Left lung (tissue), 10 donors: ENCODE measurements around the gene RNF19B. TPM values are rescaled to one million over a fixed set of nuclear protein-coding genes. Genes with fewer than 3 reads are reported as not detected.

Experiments used
- ATAC-seq: fragments of 200-7000 bp; cut with Tn5 transposase; one replicate; pipeline ENCODE4 v1.9.1; 2020; ENCODE audit warnings: moderate library complexity
- DNase-seq, 4 donors: peaks; one replicate each; pipeline ENCODE4 v3.0.0-alpha.2; 2013 to 2020
- H3K27ac ChIP-seq, 2 donors: fragments of 200-600 bp; sonication (generic) in 1 of 2; one replicate each; pipeline versions ENCODE4 v1.5.0 to v1.8.0; 2020 to 2021
- H3K27me3 ChIP-seq, 2 donors: fragments of 200-600 bp; sonication (generic) in 1 of 2; one replicate each; pipeline versions ENCODE4 v1.5.0 to v1.8.0; 2020 to 2021
- H3K36me3 ChIP-seq, 2 donors: fragments of 200-600 bp; sonication (generic) in 1 of 2; one replicate each; pipeline versions ENCODE4 v1.5.0 to v1.8.0; 2020 to 2021
- H3K4me1 ChIP-seq, 2 donors: fragments of 200-600 bp; one replicate each; pipeline ENCODE4 v1.8.0; 2021
- H3K4me3 ChIP-seq, 2 donors: fragments of 200-600 bp; sonication (generic) in 1 of 2; one replicate each; pipeline versions ENCODE4 v1.5.0 to v1.8.0; 2020 to 2021; ENCODE audit warnings: mild to moderate bottlenecking in 1 of 2
- H3K9me3 ChIP-seq, 2 donors: fragments of 200-600 bp; sonication (generic) in 1 of 2; one replicate each; pipeline versions ENCODE4 v1.5.0 to v1.8.0; 2020 to 2021
- CTCF ChIP-seq, 2 donors: fragments of 200-600 bp; sonication (generic) in 1 of 2; IDR thresholded peaks; one replicate each; pipeline versions ENCODE4 v1.5.0 to v1.8.0; 2021; ENCODE audit warnings: antibody characterized with exemption in 2 of 2
- intact Hi-C, 2 donors: fragments of 100-400 bp; cut with DNase I; formaldehyde crosslinking; loops; one replicate each; pipeline versions ENCODE4 v1.11.2 to v1.14.2; 2022
- polyA plus RNA-seq, 6 donors: library from polyadenylated mRNA; unstranded; fragments of 120-200 nt; gene quantifications; one replicate each; pipeline ENCODE4 v1.2.1, GENCODE V29; 2013; ENCODE audit not compliant: insufficient read length in 6 of 6
- total RNA-seq, 2 donors: library from RNA; stranded (reverse); fragmentation: NEBNext Ultra II Directional; extraction: Animal tissue kit (Norgen Biotek cat#: 25700); gene quantifications; one replicate each; pipeline ENCODE4 v1.2.1, GENCODE V29; 2021
- donor health status: DM: no; HTN: yes; CAD: no.
- donor health status: DM: no; HTN: no; CAD: no.

RNF19B gene
- total and polyA plus RNA-seq, 8 donors: 11.8 to 46.0 (median 12.9) TPM

DNA sequence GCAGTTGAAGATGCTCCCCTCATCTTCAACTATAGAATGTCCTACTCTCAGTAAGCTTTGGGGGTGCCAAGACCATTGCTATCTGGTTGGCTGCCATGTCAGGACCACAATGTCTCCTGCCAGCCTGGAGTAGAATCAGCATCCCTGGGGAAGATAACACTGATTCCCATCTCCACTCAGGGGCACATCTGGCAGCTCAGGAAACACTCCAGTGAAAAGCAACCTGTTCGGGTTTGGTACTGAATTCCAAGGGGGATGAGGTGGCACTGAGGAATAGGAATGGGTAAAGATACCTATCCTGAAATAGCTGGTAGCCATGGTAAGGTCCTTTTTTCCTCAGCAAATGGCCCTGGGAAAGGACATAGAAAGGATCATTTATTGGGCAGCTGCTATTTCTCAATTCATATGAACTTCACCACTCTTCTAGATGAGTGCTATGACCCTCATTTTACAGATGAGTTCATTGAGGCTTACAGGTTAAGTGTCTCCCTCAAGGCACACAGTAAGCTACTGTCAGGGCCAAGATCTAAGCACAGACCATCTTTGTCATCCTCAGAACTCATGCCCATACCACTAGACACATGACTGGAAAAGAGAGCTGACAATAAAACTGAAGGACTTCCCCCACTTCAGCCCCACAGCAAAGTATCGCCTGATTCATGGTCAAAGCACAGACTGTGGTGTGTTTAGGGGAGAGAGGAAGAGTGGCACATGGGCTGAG, 40.7 kb upstream of the RNF19B start:
- H3K9me3 ChIP-seq: no peaks in the 10 kb centered on the region
- H3K27ac ChIP-seq: no peak overlapping the region
- DNase-seq (no peak), ATAC-seq (no peak)
- no peak for TF ChIP-seq CTCF (IDR thresholded peaks at IDR 0.05)
- no peaks in the 10 kb centered on the region for H3K27me3 ChIP-seq
- H3K36me3 ChIP-seq: no peaks in the 10 kb centered on the region
- peaks cover 32 to 65% of the 10 kb centered on the region in 2 donors for H3K4me1 ChIP-seq
- intact Hi-C loops: no loop called here
- H3K4me3 ChIP-seq: no peak overlapping the region

- TF ChIP-seq CTCF (IDR thresholded peaks at IDR 0.05): no peak
- no peak overlapping the region for H3K27ac ChIP-seq
- DNase-seq (no peak), ATAC-seq (no peak)
- intact Hi-C loops: no loop called here
- H3K36me3 ChIP-seq: no peaks in the 10 kb centered on the region
- no peaks in the 10 kb centered on the region for H3K27me3 ChIP-seq
- no peak overlapping the region for H3K4me3 ChIP-seq
- H3K9me3 ChIP-seq: no peaks in the 10 kb centered on the region
- H3K4me1 ChIP-seq: peaks cover 30 to 64% of the 10 kb centered on the region in 2 donors
Observed at GRCh38 chr1:33004613-33005012, 40.0 kb upstream of the RNF19B start.

- peaks cover 22 to 64% of the 10 kb centered on the region in 2 donors for H3K4me1 ChIP-seq
- ATAC-seq: no peak
- H3K36me3 ChIP-seq: no peaks in the 10 kb centered on the region
- H3K27ac ChIP-seq: no peak overlapping the region
- TF ChIP-seq CTCF (IDR thresholded peaks at IDR 0.05): no peak
- DNase-seq: no peak
- no peaks in the 10 kb centered on the region for H3K9me3 ChIP-seq
- no peaks in the 10 kb centered on the region for H3K27me3 ChIP-seq
- intact Hi-C loops: no loop called here
- H3K4me3 ChIP-seq: no peak overlapping the region
Observed at GRCh38 chr1:33003657-33004056, 39.0 kb upstream of the RNF19B start.

DNA sequence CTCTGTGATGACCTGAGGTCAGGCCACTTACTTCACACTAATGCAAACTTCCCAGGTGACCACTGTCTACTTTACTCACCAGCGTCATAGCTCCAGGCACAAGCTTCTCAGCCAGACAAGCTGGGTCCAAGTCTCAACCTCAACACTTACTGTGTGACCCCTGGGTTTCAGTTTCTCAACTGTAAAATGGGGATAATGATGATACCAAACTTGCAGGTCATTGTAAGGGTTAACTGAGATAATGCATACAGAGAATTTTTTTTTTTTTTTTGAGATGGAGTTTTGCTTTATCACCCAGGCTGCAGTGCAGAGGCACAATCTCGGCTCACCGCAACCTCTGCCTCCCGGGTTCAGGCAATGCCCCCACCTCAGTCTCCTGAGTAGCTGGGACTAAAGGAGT, 37.4 kb upstream of the RNF19B start:
- H3K27me3 ChIP-seq: no peaks in the 10 kb centered on the region
- intact Hi-C loops: no loop called here
- DNase-seq: no peak
- no peak for ATAC-seq
- no peak overlapping the region for H3K27ac ChIP-seq
- H3K4me1 ChIP-seq: peaks cover 22 to 64% of the 10 kb centered on the region in 2 donors
- H3K4me3 ChIP-seq: no peak overlapping the region
- no peaks in the 10 kb centered on the region for H3K9me3 ChIP-seq
- TF ChIP-seq CTCF (IDR thresholded peaks at IDR 0.05): no peak
- no peaks in the 10 kb centered on the region for H3K36me3 ChIP-seq

DNA sequence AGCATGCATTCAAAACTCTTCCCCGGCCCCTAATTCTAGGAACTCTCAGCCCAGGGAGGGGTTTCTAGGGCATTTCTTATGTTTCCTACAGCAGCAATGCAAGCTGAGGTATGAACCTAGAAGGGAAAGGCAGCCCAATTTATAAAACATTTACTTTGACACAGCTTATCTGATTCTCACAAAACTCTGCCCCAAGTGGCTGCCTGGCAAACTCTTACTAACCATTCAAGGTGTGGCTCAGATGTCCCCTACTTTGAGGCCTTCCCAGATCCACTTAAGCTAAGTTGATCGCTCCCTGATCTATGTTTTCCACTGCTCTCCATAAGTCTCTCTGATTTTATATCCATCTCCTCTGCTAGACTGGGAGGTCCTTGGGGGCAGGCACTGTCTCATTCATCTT, 36.7 kb upstream of the RNF19B start:
- H3K36me3 ChIP-seq: no peaks in the 10 kb centered on the region
- peaks cover 20 to 64% of the 10 kb centered on the region in 2 donors for H3K4me1 ChIP-seq
- peak overlapping the region in 1 of 2 donors; percentile 46 for H3K27ac ChIP-seq
- no peak overlapping the region for H3K4me3 ChIP-seq
- DNase-seq: no peak
- H3K9me3 ChIP-seq: no peaks in the 10 kb centered on the region
- no peaks in the 10 kb centered on the region for H3K27me3 ChIP-seq
- ATAC-seq: no peak
- TF ChIP-seq CTCF (IDR thresholded peaks at IDR 0.05): no peak
- intact Hi-C loops: no loop called here
